ENCODE data around the gene ALX3.

The ALX3 gene

GRCh38 chr1:110060034-110060661 is 10.3 kb downstream of the ALX3 start:
- H3K27me3 Mint-ChIP-seq = no peaks in the 10 kb centered on the region
- no peaks in the 10 kb centered on the region for H3K9me3 Mint-ChIP-seq
- peaks cover 8% of the 10 kb centered on the region for H3K36me3 Mint-ChIP-seq
- H3K27ac Mint-ChIP-seq = peak overlapping the region; percentile 10
- no peak overlapping the region for H3K4me3 Mint-ChIP-seq
- H3K4me1 Mint-ChIP-seq = no peaks in the 10 kb centered on the region

- Mint-ChIP-seq H3K27ac (no peak overlapping the region), H3K36me3 (peaks cover 8% of the 10 kb centered on the region)
These were observed 11.2 kb downstream of the ALX3 start for GRCh38 chr1:110059133-110059863.

GRCh38 chr1:110058591-110058990 is 11.9 kb downstream of the ALX3 start:
- H3K27me3 Mint-ChIP-seq = no peaks in the 10 kb centered on the region
- no peak overlapping the region for H3K27ac Mint-ChIP-seq
- H3K4me1 Mint-ChIP-seq = no peaks in the 10 kb centered on the region
- peaks cover 11% of the 10 kb centered on the region for H3K36me3 Mint-ChIP-seq
- H3K9me3 Mint-ChIP-seq = no peaks in the 10 kb centered on the region
- no peak overlapping the region for H3K4me3 Mint-ChIP-seq

More at GRCh38 chr1:110059133-110059863, 11.2 kb downstream of the ALX3 start:
- Mint-ChIP-seq H3K4me3 (no peak overlapping the region), H3K4me1 (no peaks in the 10 kb centered on the region), H3K27me3 (no peaks in the 10 kb centered on the region), H3K9me3 (no peaks in the 10 kb centered on the region)

GRCh38 chr1:110057963-110058518 is 12.4 kb downstream of the ALX3 start:
- Mint-ChIP-seq H3K27ac (peak overlapping the region; percentile 8), H3K9me3 (no peaks in the 10 kb centered on the region), H3K36me3 (peaks cover 14% of the 10 kb centered on the region), H3K4me3 (no peak overlapping the region), H3K4me1 (no peaks in the 10 kb centered on the region), H3K27me3 (no peaks in the 10 kb centered on the region)

- no peak overlapping the region for H3K27ac Mint-ChIP-seq
- no peak overlapping the region for H3K4me3 Mint-ChIP-seq
- H3K9me3 Mint-ChIP-seq = no peaks in the 10 kb centered on the region
- peaks cover 20% of the 10 kb centered on the region for H3K36me3 Mint-ChIP-seq
- H3K27me3 Mint-ChIP-seq = no peaks in the 10 kb centered on the region
- no peaks in the 10 kb centered on the region for H3K4me1 Mint-ChIP-seq
These were observed 13.7 kb downstream of the ALX3 start for GRCh38 chr1:110056776-110057175.

GRCh38 chr1:110056285-110056683 is 14.2 kb downstream of the ALX3 start:
- Mint-ChIP-seq H3K27ac (no peak overlapping the region), H3K4me1 (no peaks in the 10 kb centered on the region), H3K36me3 (peaks cover 20% of the 10 kb centered on the region), H3K4me3 (no peak overlapping the region), H3K9me3 (no peaks in the 10 kb centered on the region), H3K27me3 (no peaks in the 10 kb centered on the region)

- Mint-ChIP-seq H3K4me3 (no peak overlapping the region), H3K27ac (no peak overlapping the region), H3K36me3 (peaks cover 20% of the 10 kb centered on the region)
These were observed 14.8 kb downstream of the ALX3 start for GRCh38 chr1:110055493-110056284.

GRCh38 chr1:110053552-110054428 is 16.7 kb downstream of the ALX3 start:
- no peak overlapping the region for H3K4me3 Mint-ChIP-seq
- peaks cover 15% of the 10 kb centered on the region for H3K36me3 Mint-ChIP-seq
- no peaks in the 10 kb centered on the region for H3K9me3 Mint-ChIP-seq
- no peaks in the 10 kb centered on the region for H3K27me3 Mint-ChIP-seq
- no peaks in the 10 kb centered on the region for H3K4me1 Mint-ChIP-seq
- peak overlapping the region; percentile 65 for H3K27ac Mint-ChIP-seq

More at GRCh38 chr1:110055493-110056284, 14.8 kb downstream of the ALX3 start:
- H3K27me3 Mint-ChIP-seq = no peaks in the 10 kb centered on the region
- no peaks in the 10 kb centered on the region for H3K9me3 Mint-ChIP-seq
- no peaks in the 10 kb centered on the region for H3K4me1 Mint-ChIP-seq

- Mint-ChIP-seq H3K4me1 (no peaks in the 10 kb centered on the region), H3K27me3 (no peaks in the 10 kb centered on the region), H3K4me3 (no peak overlapping the region), H3K36me3 (peaks cover 20% of the 10 kb centered on the region), H3K27ac (no peak overlapping the region), H3K9me3 (no peaks in the 10 kb centered on the region)
These were observed 19.2 kb downstream of the ALX3 start for GRCh38 chr1:110051262-110051648.

GRCh38 chr1:110050602-110051261 is 19.7 kb downstream of the ALX3 start:
- H3K36me3 Mint-ChIP-seq = peaks cover 20% of the 10 kb centered on the region
- H3K27me3 Mint-ChIP-seq = no peaks in the 10 kb centered on the region
- H3K4me3 Mint-ChIP-seq = no peak overlapping the region
- no peaks in the 10 kb centered on the region for H3K9me3 Mint-ChIP-seq
- H3K27ac Mint-ChIP-seq = no peak overlapping the region
- H3K4me1 Mint-ChIP-seq = no peaks in the 10 kb centered on the region

- no peaks in the 10 kb centered on the region for H3K9me3 Mint-ChIP-seq
- no peaks in the 10 kb centered on the region for H3K4me1 Mint-ChIP-seq
- H3K27me3 Mint-ChIP-seq = no peaks in the 10 kb centered on the region
- H3K4me3 Mint-ChIP-seq = no peak overlapping the region
- no peak overlapping the region for H3K27ac Mint-ChIP-seq
- H3K36me3 Mint-ChIP-seq = peaks cover 23% of the 10 kb centered on the region
These were observed 20.5 kb downstream of the ALX3 start for GRCh38 chr1:110049801-110050601.

GRCh38 chr1:110048923-110049601 is 21.4 kb downstream of the ALX3 start:
- H3K4me1 Mint-ChIP-seq = no peaks in the 10 kb centered on the region
- H3K4me3 Mint-ChIP-seq = no peak overlapping the region
- H3K27ac Mint-ChIP-seq = no peak overlapping the region
- peaks cover 23% of the 10 kb centered on the region for H3K36me3 Mint-ChIP-seq
- H3K27me3 Mint-ChIP-seq = no peaks in the 10 kb centered on the region
- no peaks in the 10 kb centered on the region for H3K9me3 Mint-ChIP-seq

GRCh38 chr1:110048240-110048639 is 22.2 kb downstream of the ALX3 start:
- no peaks in the 10 kb centered on the region for H3K27me3 Mint-ChIP-seq
- H3K9me3 Mint-ChIP-seq = no peaks in the 10 kb centered on the region
- H3K4me3 Mint-ChIP-seq = no peak overlapping the region
- no peak overlapping the region for H3K27ac Mint-ChIP-seq
- peaks cover 20% of the 10 kb centered on the region for H3K36me3 Mint-ChIP-seq
- H3K4me1 Mint-ChIP-seq = no peaks in the 10 kb centered on the region
